GM19328 (cell line): ENCODE data around the gene DYNC1H1.
"Not testable (repeated sequence)": the region's sequence is repeated elsewhere in the genome, so short reads cannot be mapped to it uniquely, and the experiment has no call there.

ENCODE experiments used
- ATAC-seq: cut with Tn5 transposase; IDR thresholded peaks from one replicate; pipeline ENCODE4 v1.9.1; 2021; ENCODE audit warnings: mild to moderate bottlenecking, moderate library complexity; ENCODE audit not compliant: unreplicated experiment

DYNC1H1 gene

GRCh38 chr14:102058146-102058545, 93.8 kb downstream of the DYNC1H1 start:
- ATAC-seq: no peak

GRCh38 chr14:102058961-102059360, 94.6 kb downstream of the DYNC1H1 start:
- no peak for ATAC-seq

GRCh38 chr14:102063109-102063807, 98.9 kb downstream of the DYNC1H1 start:
- no peak for ATAC-seq

- ATAC-seq: no peak
Observed at GRCh38 chr14:102063808-102064429, 99.5 kb downstream of the DYNC1H1 start.

GRCh38 chr14:102064590-102064989, 100.2 kb downstream of the DYNC1H1 start:
- ATAC-seq: not testable (repeated sequence)

- no peak for ATAC-seq
Observed at GRCh38 chr14:102066041-102066451, 101.7 kb downstream of the DYNC1H1 start.

GRCh38 chr14:102071283-102071998, 107.1 kb downstream of the DYNC1H1 start:
- ATAC-seq: no peak

GRCh38 chr14:102074415-102074964, 110.1 kb downstream of the DYNC1H1 start:
- no peak for ATAC-seq

- no peak for ATAC-seq
Observed at GRCh38 chr14:102075155-102075554, 110.8 kb downstream of the DYNC1H1 start.

- ATAC-seq: no peak
Observed at GRCh38 chr14:102077382-102077709, 113.0 kb downstream of the DYNC1H1 start.

- ATAC-seq: not testable (repeated sequence)
Observed at GRCh38 chr14:102078361-102078791, 114.0 kb downstream of the DYNC1H1 start.

GRCh38 chr14:102078831-102079699, 114.7 kb downstream of the DYNC1H1 start:
- no peak for ATAC-seq

GRCh38 chr14:102079700-102079979, 115.3 kb downstream of the DYNC1H1 start:
- ATAC-seq: no peak

GRCh38 chr14:102080183-102081080, 116.1 kb downstream of the DYNC1H1 start:
- ATAC-seq: no peak

- ATAC-seq: no peak
Observed at GRCh38 chr14:102081231-102082080, 117.1 kb downstream of the DYNC1H1 start.

GRCh38 chr14:102084522-102084921, 120.1 kb downstream of the DYNC1H1 start:
- ATAC-seq: not testable (repeated sequence)

GRCh38 chr14:102084931-102085330, 120.6 kb downstream of the DYNC1H1 start:
- no peak for ATAC-seq

GRCh38 chr14:102085488-102085887, 121.1 kb downstream of the DYNC1H1 start:
- no peak for ATAC-seq
